Activated naive CD8-positive, alpha-beta T cell treated with anti-CD3 and anti-CD28 coated beads, Interleukin-2, amount 50 U/mL, for 24 hours (primary cell): ENCODE data around the gene RBM39.
"Not testable (repeated sequence)": the region's sequence is repeated elsewhere in the genome, so short reads cannot be mapped to it uniquely, and the experiment has no call there.

ENCODE experiments used
- ATAC-seq: fragments of 150-1000 bp; cut with Tn5 transposase; one replicate; pipeline ENCODE4 v1.10.0; 2021
- DNase-seq: peaks from one replicate; pipeline ENCODE4 v3.0.0; 2021
- H3K27ac Mint-ChIP-seq: one replicate; pipeline ENCODE4 v1.8.0; 2021; ENCODE audit warnings: mild to moderate bottlenecking, mixed read lengths
- H3K27me3 Mint-ChIP-seq: one replicate; pipeline ENCODE4 v1.8.0; 2021; ENCODE audit warnings: mixed read lengths
- H3K36me3 Mint-ChIP-seq: one replicate; pipeline ENCODE4 v1.8.0; 2021; ENCODE audit warnings: low read depth, mixed read lengths
- H3K4me1 Mint-ChIP-seq: one replicate; pipeline ENCODE4 v1.8.0; 2021; ENCODE audit warnings: mixed read lengths
- H3K4me3 Mint-ChIP-seq: one replicate; pipeline ENCODE4 v1.8.0; 2021; ENCODE audit warnings: mild to moderate bottlenecking, moderate library complexity, mixed read lengths
- H3K9me3 Mint-ChIP-seq: one replicate; pipeline ENCODE4 v1.8.0; 2021; ENCODE audit warnings: mixed read lengths

The RBM39 gene

DNA sequence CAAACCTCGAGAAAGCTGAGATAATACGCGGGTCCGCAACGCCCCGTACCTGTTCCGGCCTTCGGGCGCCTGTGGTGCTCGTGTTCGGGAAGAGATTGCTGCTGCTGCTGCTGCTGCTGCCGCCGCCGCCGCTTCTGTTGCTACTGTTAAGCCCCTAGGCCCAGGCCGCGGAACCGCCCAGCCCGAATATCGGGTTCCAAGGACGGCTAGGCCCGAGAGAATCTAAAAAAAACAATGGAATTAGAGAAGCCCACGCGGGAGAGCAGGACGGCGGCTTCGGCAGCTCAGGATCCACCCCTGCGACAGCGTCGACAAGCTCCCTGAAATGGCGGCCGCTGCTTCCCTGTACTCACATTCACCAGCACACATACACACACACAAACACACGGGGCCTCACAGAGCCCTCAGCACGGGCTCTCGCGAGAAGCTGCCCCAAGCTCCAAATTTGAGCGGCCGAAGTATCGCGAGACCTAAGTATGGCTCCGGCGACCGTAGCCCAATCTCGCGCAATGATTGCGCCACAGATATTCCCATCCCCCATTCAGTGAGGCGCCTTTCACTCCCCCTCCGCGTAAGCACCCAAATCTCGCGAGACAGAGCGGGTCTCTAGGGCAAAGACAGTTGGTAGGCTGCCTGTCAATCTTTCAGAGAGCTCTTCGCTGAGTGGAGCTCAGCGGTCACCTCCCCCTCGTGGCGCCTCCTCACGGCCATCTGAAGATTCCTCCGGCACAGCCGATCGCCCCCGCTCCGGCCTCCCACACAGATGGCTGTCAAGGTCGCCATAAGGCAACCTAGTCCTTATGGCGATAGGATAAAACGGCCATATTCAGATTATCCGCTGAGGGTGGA is at the start of gene RBM39:
TSS of gene RBM39 (minus strand) at position 369 of the 849 bp plus-strand sequence. CDS start 1,386 bp downstream, outside the sequence.
- ATAC-seq = peak; percentile 93
- DNase-seq = peak; percentile 98
- Mint-ChIP-seq H3K27me3 (no peaks in the 10 kb centered on the region), H3K36me3 (peaks cover 46% of the 10 kb centered on the region), H3K4me1 (peaks cover 52% of the 10 kb centered on the region), H3K27ac (peak within 1 kb of the TSS; percentile 99), H3K4me3 (peak within 1 kb of the TSS; percentile 97), H3K9me3 (no peaks in the 10 kb centered on the region)

DNA sequence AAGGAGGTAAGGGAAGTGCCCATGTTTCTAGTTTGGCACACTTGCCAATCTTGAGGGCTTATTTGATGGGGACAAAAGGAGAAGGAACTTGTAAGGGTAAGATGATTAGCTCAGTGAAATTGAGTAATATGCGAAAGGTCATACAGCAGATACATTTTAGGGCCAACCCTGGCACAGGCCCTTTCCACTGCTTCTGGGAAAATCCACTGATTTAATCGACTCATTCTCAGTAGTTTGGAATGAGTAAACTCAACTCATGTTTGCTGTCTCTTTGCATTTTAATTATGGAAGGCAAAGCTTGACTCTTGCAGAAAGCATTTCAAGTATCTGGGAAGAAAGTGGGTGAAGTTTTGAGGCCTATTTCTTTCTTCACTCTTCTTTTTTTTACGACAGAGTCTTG is 49.8 kb upstream of the RBM39 start:
- ATAC-seq (peak; percentile 68), DNase-seq (no peak)
- no peaks in the 10 kb centered on the region for H3K27me3 Mint-ChIP-seq
- H3K27ac Mint-ChIP-seq = peak overlapping the region; percentile 33
- H3K9me3 Mint-ChIP-seq = no peaks in the 10 kb centered on the region
- peaks cover 6% of the 10 kb centered on the region for H3K36me3 Mint-ChIP-seq
- peaks cover 23% of the 10 kb centered on the region for H3K4me1 Mint-ChIP-seq
- peak overlapping the region; percentile 2 for H3K4me3 Mint-ChIP-seq

DNA sequence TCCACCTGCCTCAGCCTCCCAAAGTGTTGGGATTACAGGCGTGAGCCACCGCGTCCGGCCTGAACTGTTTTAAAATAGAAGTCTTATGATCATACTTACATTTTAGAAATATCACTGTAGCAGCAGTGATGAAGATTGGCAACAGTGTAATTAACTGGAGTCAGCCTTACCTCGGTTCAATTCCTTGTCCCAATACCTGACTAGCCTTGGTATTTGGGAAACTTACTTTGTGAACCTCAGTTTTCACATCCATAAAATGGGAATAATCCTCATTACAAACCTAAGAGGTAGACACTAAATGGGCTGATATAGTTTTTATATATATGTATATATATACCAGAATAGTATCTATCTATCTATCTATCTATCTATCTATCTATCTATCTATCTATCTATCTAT is 49.0 kb upstream of the RBM39 start:
- no peak for DNase-seq

DNA sequence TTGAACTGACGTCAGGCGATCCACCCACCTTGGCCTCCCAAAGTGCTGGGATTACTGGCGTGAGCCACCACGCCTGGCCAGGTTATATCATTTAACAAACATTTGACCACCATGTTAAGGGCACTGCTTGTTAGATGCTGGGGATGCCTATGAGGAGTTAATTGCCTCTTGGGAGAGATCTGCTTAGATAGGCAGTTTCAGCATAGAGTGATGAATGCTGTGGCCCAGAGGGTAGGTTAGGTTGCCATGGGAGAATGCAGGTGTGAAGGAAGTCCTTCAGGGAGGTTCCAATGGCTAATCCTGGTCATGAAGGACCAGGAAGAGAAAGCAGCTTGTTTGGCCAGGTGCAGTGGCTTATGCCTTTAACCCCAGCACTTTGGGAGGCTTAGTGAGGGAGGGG is 46.7 kb upstream of the RBM39 start:
- ATAC-seq = no peak
- no peaks in the 10 kb centered on the region for H3K36me3 Mint-ChIP-seq
- no peak overlapping the region for H3K4me3 Mint-ChIP-seq
- H3K4me1 Mint-ChIP-seq = peaks cover 12% of the 10 kb centered on the region
- H3K27me3 Mint-ChIP-seq = no peaks in the 10 kb centered on the region
- H3K27ac Mint-ChIP-seq = no peak overlapping the region
- DNase-seq = no peak
- no peaks in the 10 kb centered on the region for H3K9me3 Mint-ChIP-seq

More for the DNA sequence above, 49.0 kb upstream of the RBM39 start:
- ATAC-seq = no peak
- Mint-ChIP-seq H3K4me1 (peaks cover 16% of the 10 kb centered on the region), H3K4me3 (no peak overlapping the region), H3K9me3 (no peaks in the 10 kb centered on the region), H3K36me3 (peaks cover 6% of the 10 kb centered on the region), H3K27ac (no peak overlapping the region), H3K27me3 (no peaks in the 10 kb centered on the region)

DNA sequence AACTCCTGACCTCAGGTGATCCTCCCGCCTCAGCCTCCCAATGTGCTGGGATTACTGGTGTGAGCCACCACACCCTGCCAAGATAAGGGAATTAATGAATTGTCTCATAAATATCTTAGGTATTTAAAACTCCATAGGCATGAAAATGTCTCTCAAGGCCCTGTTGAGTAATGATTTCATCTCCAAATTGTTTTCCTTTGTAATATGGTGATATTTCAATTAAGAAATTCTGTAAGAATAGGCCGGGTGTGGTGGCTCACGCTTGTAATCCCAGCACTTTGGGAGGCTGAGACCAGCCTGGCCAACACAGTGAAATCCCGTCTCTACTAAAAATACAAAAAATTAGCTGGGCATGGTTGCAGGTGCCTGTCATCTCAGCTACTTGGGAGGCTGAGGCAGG is 43.5 kb upstream of the RBM39 start:
- not testable (repeated sequence) for H3K4me3 Mint-ChIP-seq, H3K27ac Mint-ChIP-seq, H3K27me3 Mint-ChIP-seq, H3K9me3 Mint-ChIP-seq, ATAC-seq, DNase-seq
- H3K36me3 Mint-ChIP-seq = peaks cover 14% of the 10 kb centered on the region
- H3K4me1 Mint-ChIP-seq = peaks cover 11% of the 10 kb centered on the region

DNA sequence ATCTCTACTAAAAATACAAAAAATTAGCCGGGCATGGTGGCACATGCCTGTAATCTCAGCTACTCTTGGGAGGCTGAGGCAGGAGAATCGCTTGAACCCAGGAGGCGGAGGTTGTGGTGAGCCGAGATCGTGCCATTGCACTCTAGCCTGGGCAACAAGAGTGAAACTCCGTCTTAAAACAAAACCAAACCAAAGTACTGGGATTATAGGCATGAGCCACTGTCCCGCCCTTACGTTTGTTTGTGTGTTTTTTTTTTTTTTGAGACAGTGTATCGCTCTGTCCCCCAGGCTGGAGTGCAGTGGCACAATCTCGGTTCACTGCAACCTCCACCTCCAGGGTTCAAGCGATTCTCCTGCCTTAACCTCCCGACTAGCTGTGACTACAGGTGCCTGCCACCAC is 41.8 kb upstream of the RBM39 start:
- peaks cover 19% of the 10 kb centered on the region for H3K36me3 Mint-ChIP-seq
- ATAC-seq, H3K27ac Mint-ChIP-seq, H3K4me3 Mint-ChIP-seq, DNase-seq, H3K9me3 Mint-ChIP-seq, H3K27me3 Mint-ChIP-seq: not testable (repeated sequence)
- peaks cover 12% of the 10 kb centered on the region for H3K4me1 Mint-ChIP-seq

DNA sequence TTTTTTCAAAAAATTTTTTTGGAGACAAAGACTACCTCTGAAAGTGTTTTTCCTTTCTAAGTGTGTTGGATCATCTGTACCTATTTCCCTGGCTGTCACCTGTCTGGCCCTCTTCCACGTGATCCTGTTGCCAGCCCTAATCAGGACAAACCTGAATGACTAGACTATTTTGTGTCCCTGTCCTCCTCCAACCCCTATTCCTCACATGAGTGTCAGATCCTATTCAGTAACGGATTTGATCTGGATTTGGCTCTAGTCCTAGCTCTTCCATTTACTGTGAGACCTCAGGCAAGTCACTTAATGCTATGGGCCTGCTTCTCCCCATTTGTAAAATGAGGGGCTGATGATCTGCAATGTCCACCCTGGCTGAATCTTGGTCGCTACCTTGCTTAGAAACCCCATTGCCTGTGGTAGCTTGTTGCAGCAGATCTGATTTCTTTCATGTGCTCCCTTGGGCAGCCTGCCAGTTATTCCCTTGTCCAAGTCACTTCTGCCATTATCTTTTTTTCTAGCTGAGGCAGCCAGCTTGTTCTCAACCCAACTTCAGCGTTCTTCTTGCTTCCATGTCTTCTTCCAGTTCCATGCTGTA is 34.5 kb upstream of the RBM39 start:
- H3K4me3 Mint-ChIP-seq = no peak overlapping the region
- no peaks in the 10 kb centered on the region for H3K27me3 Mint-ChIP-seq
- peaks cover 57% of the 10 kb centered on the region for H3K4me1 Mint-ChIP-seq
- peaks cover under 1% of the 10 kb centered on the region for H3K9me3 Mint-ChIP-seq
- peak overlapping the region; percentile 19 for H3K27ac Mint-ChIP-seq
- no peak for ATAC-seq
- DNase-seq = no peak
- H3K36me3 Mint-ChIP-seq = peaks cover 30% of the 10 kb centered on the region

DNA sequence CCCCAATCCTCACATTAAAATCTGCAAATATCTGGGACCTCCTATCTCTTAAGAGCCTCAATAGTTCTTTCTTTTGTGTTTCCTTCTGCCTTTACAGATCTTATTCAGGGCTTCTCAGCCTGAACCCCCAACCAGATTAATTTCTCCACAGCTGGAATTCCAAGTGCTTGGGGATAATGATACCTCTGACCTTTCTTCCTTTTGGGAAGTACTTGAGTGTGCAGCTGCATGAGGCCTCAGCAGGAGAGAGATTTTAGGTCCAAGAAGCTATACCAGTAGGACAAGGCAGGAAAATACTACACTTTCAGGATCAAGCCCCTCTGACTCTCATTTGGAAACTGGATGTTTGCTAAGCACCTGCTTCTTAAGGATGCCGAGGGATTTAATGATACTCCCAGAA is 32.3 kb upstream of the RBM39 start:
- no peaks in the 10 kb centered on the region for H3K27me3 Mint-ChIP-seq
- H3K9me3 Mint-ChIP-seq = peaks cover 7% of the 10 kb centered on the region
- peaks cover 29% of the 10 kb centered on the region for H3K36me3 Mint-ChIP-seq
- H3K4me3 Mint-ChIP-seq = peak overlapping the region; percentile 87
- no peak for DNase-seq
- no peak for ATAC-seq
- peaks cover 61% of the 10 kb centered on the region for H3K4me1 Mint-ChIP-seq
- peak overlapping the region; percentile 71 for H3K27ac Mint-ChIP-seq

DNA sequence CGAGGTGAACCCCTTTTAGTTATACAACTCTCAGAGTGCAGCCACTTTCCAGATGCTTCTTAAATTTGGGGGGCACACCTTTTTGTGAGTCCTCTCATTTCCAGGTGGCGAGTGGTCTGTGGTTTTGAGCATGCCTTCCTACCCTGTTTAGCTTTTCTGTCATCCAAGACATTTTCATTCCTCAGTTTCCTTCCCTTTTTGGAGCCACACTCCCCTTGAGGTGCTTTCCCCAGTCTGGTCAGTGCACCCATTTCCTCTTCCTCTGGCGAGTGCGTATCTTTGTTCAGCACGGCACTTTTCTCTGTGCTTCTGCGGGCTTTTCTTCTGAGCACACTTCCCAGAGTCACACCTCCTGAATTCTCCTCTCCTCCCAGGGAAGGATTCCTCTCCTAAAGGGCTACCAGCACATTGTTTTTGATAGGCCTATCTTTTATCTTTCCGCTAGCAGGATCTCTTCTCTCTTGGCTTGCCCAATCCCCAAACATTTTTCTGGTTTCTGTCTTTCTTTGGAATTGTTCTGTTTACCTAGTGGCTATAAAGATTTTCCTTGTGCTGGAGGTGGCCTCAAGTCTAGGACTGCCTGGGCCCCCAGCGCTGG is 31.2 kb upstream of the RBM39 start:
- ATAC-seq = no peak
- Mint-ChIP-seq H3K36me3 (peaks cover 26% of the 10 kb centered on the region), H3K4me1 (peaks cover 70% of the 10 kb centered on the region), H3K4me3 (peak overlapping the region; percentile 87), H3K9me3 (peaks cover 7% of the 10 kb centered on the region), H3K27ac (peak overlapping the region; percentile 87), H3K27me3 (no peaks in the 10 kb centered on the region)
- peak; percentile 43 for DNase-seq

DNA sequence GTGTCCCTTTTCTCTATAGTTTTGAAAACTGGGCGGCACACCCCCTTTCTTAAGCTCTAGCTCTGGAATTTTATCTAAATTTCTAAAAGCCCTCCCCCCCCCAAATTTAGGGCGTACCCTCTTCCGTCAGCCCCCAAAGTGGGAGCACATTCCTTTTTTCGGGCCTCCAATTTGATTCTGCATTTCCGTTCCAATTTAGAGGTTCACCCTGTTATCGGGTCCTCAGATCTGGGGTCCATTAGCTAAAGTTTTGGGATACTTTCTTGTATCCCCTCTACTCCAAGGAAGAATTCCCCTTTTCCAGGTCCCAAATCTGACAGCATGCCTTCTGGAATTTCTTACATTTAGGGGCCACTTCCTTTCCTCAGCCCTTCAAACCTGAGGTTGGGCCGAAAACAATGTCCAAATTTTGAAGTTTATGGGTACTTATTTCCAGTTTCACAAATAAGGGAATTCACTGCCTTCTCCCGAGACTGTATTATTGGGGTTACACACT is 30.6 kb upstream of the RBM39 start:
- Mint-ChIP-seq H3K36me3 (peaks cover 26% of the 10 kb centered on the region), H3K9me3 (peaks cover 7% of the 10 kb centered on the region), H3K27me3 (no peaks in the 10 kb centered on the region), H3K4me1 (peaks cover 76% of the 10 kb centered on the region), H3K4me3 (peak overlapping the region; percentile 87), H3K27ac (peak overlapping the region; percentile 87)
- ATAC-seq (no peak), DNase-seq (no peak)

DNA sequence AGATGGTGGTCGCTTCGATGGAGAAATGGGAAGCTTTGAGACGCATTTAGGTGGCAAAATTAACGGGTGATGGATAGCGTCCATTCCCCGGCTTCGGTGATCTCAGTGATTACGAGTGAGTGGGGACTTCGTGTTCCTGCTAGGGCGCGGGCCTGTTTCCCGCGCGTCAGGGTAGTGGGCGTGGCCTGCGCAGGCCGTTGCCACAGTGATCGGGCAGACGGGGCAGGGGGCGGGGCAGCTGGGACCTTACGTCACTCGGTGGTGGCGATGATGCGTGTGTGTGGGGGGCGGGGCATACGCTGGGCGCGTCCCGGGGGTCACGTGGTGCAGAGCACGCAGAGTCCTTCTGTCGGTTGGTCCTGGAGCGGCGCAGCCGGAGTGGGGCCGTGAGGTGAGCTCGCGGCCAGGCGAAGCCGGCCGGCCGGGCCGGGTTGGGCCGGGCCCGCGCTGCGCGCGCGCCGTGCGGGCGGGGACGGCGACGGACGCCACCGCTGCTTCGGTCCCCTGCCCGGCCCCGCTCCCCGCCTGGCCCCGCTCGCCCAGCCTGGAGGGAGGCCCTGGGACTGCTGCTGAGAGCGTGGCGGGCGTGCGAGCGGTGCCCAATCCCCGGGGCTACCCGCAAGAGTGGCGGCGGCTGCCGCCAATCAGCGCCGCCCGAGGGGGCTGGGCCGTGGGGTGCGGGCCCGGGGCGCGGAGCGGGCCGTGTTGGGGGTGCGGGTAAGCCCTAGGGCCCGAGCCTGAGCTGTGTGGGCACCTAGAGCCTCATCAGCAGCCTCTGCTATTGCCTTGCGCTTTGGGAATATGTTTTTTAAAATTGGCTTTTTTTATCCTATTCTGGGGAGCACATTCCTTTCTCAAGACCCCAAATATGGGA is 29.9 kb upstream of the RBM39 start, which contains the start of gene PHF20:
TSS of gene PHF20 (plus strand) at position 327 of the 874 bp plus-strand sequence. CDS start 29,508 bp downstream, outside the sequence.
- DNase-seq (peak; percentile 100), ATAC-seq (peak; percentile 94)
- no peaks in the 10 kb centered on the region for H3K27me3 Mint-ChIP-seq
- peak within 1 kb of the TSS; percentile 87 for H3K4me3 Mint-ChIP-seq
- peak within 1 kb of the TSS; percentile 90 for H3K27ac Mint-ChIP-seq
- H3K36me3 Mint-ChIP-seq = peaks cover 25% of the 10 kb centered on the region
- H3K4me1 Mint-ChIP-seq = peaks cover 75% of the 10 kb centered on the region
- H3K9me3 Mint-ChIP-seq = peaks cover 7% of the 10 kb centered on the region

DNA sequence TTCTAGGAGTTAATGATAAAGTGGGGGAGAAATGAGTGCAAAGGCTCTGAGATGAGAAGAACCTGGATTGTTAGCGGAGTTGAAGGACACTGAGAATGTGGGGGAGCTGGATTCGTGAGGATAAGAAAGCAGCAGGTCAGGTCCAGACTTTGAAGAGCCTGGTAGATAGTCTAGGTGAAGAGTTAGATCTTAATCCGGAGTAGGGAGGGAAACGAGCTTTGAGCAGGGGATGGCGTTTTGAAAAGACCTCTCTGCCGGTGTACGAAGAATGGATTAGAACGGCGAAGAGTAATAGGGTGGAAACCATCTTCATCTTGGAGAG is 29.3 kb upstream of the RBM39 start:
- H3K27me3 Mint-ChIP-seq = no peaks in the 10 kb centered on the region
- no peak for ATAC-seq
- H3K4me1 Mint-ChIP-seq = peaks cover 74% of the 10 kb centered on the region
- peaks cover 23% of the 10 kb centered on the region for H3K36me3 Mint-ChIP-seq
- DNase-seq = no peak
- peak overlapping the region; percentile 70 for H3K4me3 Mint-ChIP-seq
- peak overlapping the region; percentile 90 for H3K27ac Mint-ChIP-seq
- peaks cover 7% of the 10 kb centered on the region for H3K9me3 Mint-ChIP-seq

DNA sequence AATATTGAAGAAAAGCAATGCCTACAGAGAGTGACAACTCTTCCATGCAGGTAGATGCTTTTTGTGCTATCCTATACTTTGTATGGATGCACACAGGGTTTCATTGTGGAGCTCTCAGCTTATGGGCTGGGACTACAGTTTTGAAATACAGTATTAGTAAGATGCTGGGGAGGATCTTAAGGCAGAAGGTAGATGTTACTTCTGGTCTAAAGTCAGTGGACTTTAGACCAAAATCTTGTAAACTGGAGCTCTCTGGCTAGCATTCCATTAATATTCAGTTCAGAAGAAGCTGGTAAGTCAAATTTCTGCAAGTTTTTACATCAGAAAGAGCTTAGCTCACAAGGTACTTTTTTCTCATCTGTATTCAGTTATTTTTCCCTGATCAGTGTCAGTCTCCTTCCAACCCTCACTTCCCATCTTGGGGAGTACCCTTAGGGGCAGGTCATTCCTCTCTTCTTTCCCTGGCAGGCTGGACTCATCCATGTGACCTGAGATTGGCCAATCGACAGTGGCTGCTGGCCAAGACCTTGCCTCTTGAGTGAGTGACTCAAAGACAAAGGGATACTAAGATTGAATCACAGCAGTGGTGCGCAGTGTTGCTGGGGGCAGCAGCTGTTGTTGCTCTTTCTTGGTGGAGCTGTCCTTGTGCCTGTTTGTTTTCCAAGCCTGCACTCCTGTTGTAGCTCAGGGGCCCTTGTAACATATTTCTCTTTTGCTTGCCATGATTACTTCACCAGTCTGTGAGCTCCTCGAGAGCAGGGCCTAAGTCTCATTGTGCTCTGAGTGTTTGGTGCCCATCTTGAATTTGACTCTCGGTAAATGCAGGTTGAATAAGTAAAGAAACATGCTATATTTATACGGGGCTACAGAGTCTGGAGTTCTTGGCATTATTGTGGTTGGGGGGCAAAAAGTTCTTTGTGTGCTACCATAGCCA is 26.9 kb upstream of the RBM39 start:
- ATAC-seq (peak; percentile 34), DNase-seq (peak; percentile 56)
- H3K4me1 Mint-ChIP-seq = peaks cover 59% of the 10 kb centered on the region
- peak overlapping the region; percentile 98 for H3K27ac Mint-ChIP-seq
- no peaks in the 10 kb centered on the region for H3K27me3 Mint-ChIP-seq
- peaks cover 7% of the 10 kb centered on the region for H3K9me3 Mint-ChIP-seq
- H3K36me3 Mint-ChIP-seq = peaks cover 12% of the 10 kb centered on the region
- no peak overlapping the region for H3K4me3 Mint-ChIP-seq
